AG04450 (cell line): Measurements from ENCODE around the gene PLA2G1B. TPM values are rescaled to one million over a fixed set of nuclear protein-coding genes. Genes with fewer than 3 reads are reported as not detected.

Experiments used
- CTCF ChIA-PET: fragments of 300-600, 350-600 bp; formaldehyde crosslinking; extraction: SDS; loops from one replicate; lab custom pipeline; 2022; ENCODE audit warnings: antibody characterized with exemption, inconsistent platforms; lab: Charles Lee
- POLR2A ChIA-PET: fragments of 350-600 bp; formaldehyde crosslinking; extraction: SDS; loops from one replicate; lab custom pipeline; 2021; ENCODE audit warnings: antibody characterized with exemption, inconsistent platforms; lab: Yijun Ruan, JAX
- DNase-seq: peaks from one replicate; pipeline ENCODE4 v3.0.0-alpha.2; 2011; ENCODE audit warnings: low read depth, low spot score
- H3K27ac ChIP-seq: one replicate; pipeline ENCODE4 v1.5.1; 2012; ENCODE audit warnings: low read depth, low read length, control low read depth
- H3K27me3 ChIP-seq: one replicate; pipeline ENCODE4 v1.6.0; 2012; ENCODE audit warnings: low read length; ENCODE audit not compliant: control insufficient read depth, insufficient read depth
- H3K4me3 ChIP-seq: 2 replicates; pipeline ENCODE4 v1.5.1; 2011; ENCODE audit warnings: mild to moderate bottlenecking, low read depth, low read length, control low read depth
- H3K9me3 ChIP-seq: 2 replicates; pipeline ENCODE4 v1.5.1; 2012; ENCODE audit warnings: low read length; ENCODE audit not compliant: control insufficient read depth, insufficient read depth
- polyA plus RNA-seq: library from polyadenylated mRNA; depleted of rRNA; stranded (reverse); fragments of >200 nt; gene quantifications from 2 replicates; pipeline ENCODE4 v1.2.3, GENCODE V29; 2011
- TF ChIP-seq, protein P1 (sequence below): IDR thresholded peaks from 2 replicates; pipeline ENCODE4 v1.5.1; 2011; ENCODE audit warnings: low read depth, low read length, control low read depth, inconsistent platforms

Gene PLA2G1B
- polyA plus RNA-seq, 1 experiment = 0.41 TPM

DNA sequence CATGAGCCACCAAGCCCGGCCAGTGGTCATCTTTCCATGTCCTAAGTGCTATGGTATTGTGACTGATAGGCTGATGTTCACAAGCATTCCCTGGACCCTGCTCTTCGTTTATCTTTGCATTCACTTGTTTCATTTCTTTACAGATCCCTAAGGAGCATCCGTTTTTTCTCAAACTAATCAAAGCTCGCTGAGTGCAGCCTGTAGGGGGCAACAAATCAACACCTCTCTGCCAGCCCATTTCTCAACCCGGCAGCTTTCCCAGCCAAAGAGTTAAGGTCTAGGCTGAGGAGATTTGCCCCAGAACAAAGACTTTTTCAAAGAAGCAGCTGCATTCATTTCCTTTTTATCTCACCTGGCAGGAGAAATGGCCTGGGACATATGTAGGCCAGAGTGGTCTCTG, 13.4 kb downstream of the PLA2G1B start:
- Histone ChIP-seq H3K4me3 (no peak overlapping the region), H3K27ac (no peak overlapping the region), H3K27me3 (no peaks in the 10 kb centered on the region), H3K9me3 (no peaks in the 10 kb centered on the region)
- POLR2A ChIA-PET = interaction anchor here (1.0 to 1.4 kb wide), 2 partner anchors 12 to 23 kb away, joined by 3 read pairs; partner anchors contain the start of genes RNU4-2 and SIRT4
- no peak for DNase-seq
- TF ChIP-seq, protein P1, sequence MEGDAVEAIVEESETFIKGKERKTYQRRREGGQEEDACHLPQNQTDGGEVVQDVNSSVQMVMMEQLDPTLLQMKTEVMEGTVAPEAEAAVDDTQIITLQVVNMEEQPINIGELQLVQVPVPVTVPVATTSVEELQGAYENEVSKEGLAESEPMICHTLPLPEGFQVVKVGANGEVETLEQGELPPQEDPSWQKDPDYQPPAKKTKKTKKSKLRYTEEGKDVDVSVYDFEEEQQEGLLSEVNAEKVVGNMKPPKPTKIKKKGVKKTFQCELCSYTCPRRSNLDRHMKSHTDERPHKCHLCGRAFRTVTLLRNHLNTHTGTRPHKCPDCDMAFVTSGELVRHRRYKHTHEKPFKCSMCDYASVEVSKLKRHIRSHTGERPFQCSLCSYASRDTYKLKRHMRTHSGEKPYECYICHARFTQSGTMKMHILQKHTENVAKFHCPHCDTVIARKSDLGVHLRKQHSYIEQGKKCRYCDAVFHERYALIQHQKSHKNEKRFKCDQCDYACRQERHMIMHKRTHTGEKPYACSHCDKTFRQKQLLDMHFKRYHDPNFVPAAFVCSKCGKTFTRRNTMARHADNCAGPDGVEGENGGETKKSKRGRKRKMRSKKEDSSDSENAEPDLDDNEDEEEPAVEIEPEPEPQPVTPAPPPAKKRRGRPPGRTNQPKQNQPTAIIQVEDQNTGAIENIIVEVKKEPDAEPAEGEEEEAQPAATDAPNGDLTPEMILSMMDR = peak; percentile 26; the same call in 1 of the 2 replicates
- CTCF ChIA-PET = interaction anchor here (0.5 to 4.0 kb wide), 2 partner anchors 11 to 143 kb away, joined by 11 to 32 read pairs; partner anchors contain the start of gene SIRT4

- DNase-seq = peak; percentile 85
- Histone ChIP-seq H3K27me3 (no peaks in the 10 kb centered on the region), H3K4me3 (peak within 1 kb of the TSS; percentile 76), H3K27ac (peak within 1 kb of the TSS; percentile 86), H3K9me3 (no peaks in the 10 kb centered on the region)
- POLR2A ChIA-PET = interaction anchor here (0.6 to 1.4 kb wide), 8 partner anchors 10 to 1094 kb away, joined by 3 to 86 read pairs (median 6); partner anchors contain the start of genes RNU4-1, RNU4-2 and RPLP0
- TF ChIP-seq, protein P1 = peak; percentile 80
- CTCF ChIA-PET = interaction anchor here (0.5 to 3.0 kb wide), 38 partner anchors 8 to 216 kb away, joined by 3 to 49 read pairs (median 3); partner anchors contain the start of genes COX6A1, DYNLL1, RNU4-1 and RNU4-2
These were observed 25.4 kb downstream of the PLA2G1B start, which contains the start of gene SIRT4 for GRCh38 chr12:120301962-120302815. TSS of gene SIRT4 (plus strand) at chr12:120302321. CDS start at chr12:120303562, 1,241 bp downstream.

- CTCF ChIA-PET = interaction anchor here (0.5 to 4.8 kb wide), 5 partner anchors 9 to 138 kb away, joined by 3 to 68 read pairs (median 5); partner anchors contain the start of gene SIRT4
- Histone ChIP-seq H3K27ac (peak within 1 kb of the TSS; percentile 100), H3K4me3 (peak within 1 kb of the TSS; percentile 62), H3K9me3 (no peaks in the 10 kb centered on the region), H3K27me3 (no peaks in the 10 kb centered on the region)
- TF ChIP-seq, protein P1 = no peak
- peak; percentile 95 for DNase-seq
- POLR2A ChIA-PET = interaction anchor here (0.6 to 4.9 kb wide), 15 partner anchors 9 to 236 kb away, joined by 3 to 245 read pairs (median 14); partner anchors contain the start of genes COQ5, PXN, RAB35 and RPLP0
These were observed 34.7 kb downstream of the PLA2G1B start, which contains the start of gene RNU4-1 for GRCh38 chr12:120292661-120293531. TSS of gene RNU4-1 (minus strand) at chr12:120293237.

- H3K27ac ChIP-seq = peak overlapping the region; percentile 100
- H3K4me3 ChIP-seq = peak overlapping the region; percentile 62
- ChIA-PET CTCF (interaction anchor here (2.9 to 4.8 kb wide), 2 partner anchors 10 to 64 kb away, joined by 49 to 68 read pairs; partner anchors contain the start of gene SIRT4), POLR2A (interaction anchor here (1.2 to 4.9 kb wide), 13 partner anchors 9 to 237 kb away, joined by 3 to 245 read pairs (median 14); partner anchors contain the start of genes COQ5, PXN, RAB35 and RPLP0)
- H3K27me3 ChIP-seq = no peaks in the 10 kb centered on the region
- no peaks in the 10 kb centered on the region for H3K9me3 ChIP-seq
- DNase-seq = no peak
- TF ChIP-seq, protein P1 = no peak
These were observed 35.2 kb downstream of the PLA2G1B start for GRCh38 chr12:120292411-120292660.
